ENCODE results near the gene ERCC2.

DNA sequence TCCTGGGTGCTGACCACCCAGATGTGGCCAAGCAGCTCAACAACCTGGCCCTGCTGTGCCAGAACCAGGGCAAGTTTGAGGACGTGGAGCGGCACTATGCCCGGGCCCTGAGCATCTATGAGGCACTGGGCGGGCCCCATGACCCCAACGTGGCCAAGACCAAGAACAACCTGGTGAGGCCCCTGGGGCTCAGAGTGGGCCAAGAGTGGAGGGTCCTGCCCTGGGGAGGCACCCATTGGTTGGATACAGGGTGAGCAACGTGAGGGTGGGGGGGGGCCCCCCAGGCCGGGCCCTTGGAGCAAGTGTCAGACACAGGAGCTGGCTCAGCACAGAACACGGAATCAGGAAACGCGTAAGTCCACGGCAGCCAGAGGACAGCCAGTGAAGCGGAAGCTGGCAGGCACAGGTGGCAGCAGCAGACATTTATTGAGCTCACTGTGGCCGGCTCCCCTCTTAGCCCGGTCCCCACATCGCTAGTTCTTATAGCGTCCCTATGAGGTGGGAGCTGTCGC lies 20.9 kb downstream of the ERCC2 start:
- TF ChIP-seq CTCF (IDR thresholded peaks at IDR 0.05) = no peak
- no peak for TF ChIP-seq POLR2A (IDR thresholded peaks at IDR 0.05)

Measured in thyroid gland (tissue), 4 donors.